ENCODE results near the gene FRG1. TPM values are rescaled to one million over a fixed set of nuclear protein-coding genes. Genes with fewer than 3 reads are reported as not detected.
"Not testable (repeated sequence)": the region's sequence is repeated elsewhere in the genome, so short reads cannot be mapped to it uniquely, and the experiment has no call there.

FRG1 gene
- total and polyA plus RNA-seq, 2 of the 8 experiments (the other 6 are each of a cell fraction or from before 2014, with no cell fraction given) = 6.2 to 31.8 TPM

DNA sequence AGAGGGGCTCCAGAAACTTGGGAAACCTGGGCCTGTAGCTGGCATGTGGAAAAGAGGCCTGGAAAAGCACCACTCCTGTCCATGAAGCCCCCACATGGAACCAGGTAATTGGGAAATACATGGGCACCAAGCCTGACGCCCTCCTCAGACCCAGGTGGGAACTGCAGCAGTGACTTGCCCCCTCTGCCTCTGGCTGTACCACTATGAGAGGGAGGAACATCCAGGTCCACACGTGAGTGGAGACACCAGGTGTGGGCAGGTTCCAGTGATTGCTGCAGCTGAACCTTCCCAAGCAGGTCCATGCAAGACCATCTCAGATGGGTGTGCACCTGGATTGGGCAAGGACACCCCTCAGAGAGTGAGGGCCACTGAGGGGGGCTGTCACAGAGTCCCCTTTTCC is 39.6 kb downstream of the FRG1 start:
- H4K8ac ChIP-seq (ENCODE audit: extremely low read depth, insufficient read depth, low read length); H3K36me3 ChIP-seq (ENCODE audit: control insufficient read depth in 2 of 4, insufficient read depth in 4 of 4, low read length in 3 of 4): not testable (repeated sequence)
- DNase-seq (ENCODE audit: low read depth in 1 of 2, low spot score in 2 of 2) = peak in 1 of 2 experiments; percentile 56

More for the DNA sequence above, 39.6 kb downstream of the FRG1 start:
- H2AFZ ChIP-seq (ENCODE audit: low read length); H3K4me2 ChIP-seq (ENCODE audit: insufficient read depth in 1 of 2, low read depth in 2 of 2, low read length in 2 of 2); H3K9me3 ChIP-seq (ENCODE audit: insufficient read depth in 2 of 2, low read depth in 1 of 2, low read length in 1 of 2); H2BK12ac ChIP-seq (ENCODE audit: low read depth, low read length); H2BK15ac ChIP-seq (ENCODE audit: low read length); H3K23me2 ChIP-seq (ENCODE audit: low read depth, low read length); CTCF ChIA-PET (ENCODE audit: partially characterized antibody); H3K9ac ChIP-seq (replicated peaks in 1 of 4; ENCODE audit: extremely low read depth in 1 of 4, low read depth in 3 of 4, low read length in 3 of 4); H2BK5ac ChIP-seq (ENCODE audit: low read depth, low read length); H3K27ac ChIP-seq (ENCODE audit: low read depth, low read length); H2AK5ac ChIP-seq (ENCODE audit: low read depth, low read length); H3K56ac ChIP-seq (replicated peaks; ENCODE audit: insufficient read length, low read depth, low read length); H3K4me1 ChIP-seq (replicated peaks in 1 of 4; ENCODE audit: control insufficient read depth in 3 of 4, insufficient read depth in 4 of 4, low read length in 3 of 4); H2BK120ac ChIP-seq (replicated peaks; ENCODE audit: low read depth, low read length); H3K4ac ChIP-seq (replicated peaks; ENCODE audit: insufficient read length, low read depth, low read length); H2BK20ac ChIP-seq (ENCODE audit: low read length); H3K18ac ChIP-seq (ENCODE audit: extremely low read depth, low read length); H4K5ac ChIP-seq (ENCODE audit: insufficient read length, low read depth, low read length); H4K91ac ChIP-seq (replicated peaks; ENCODE audit: insufficient read length, low read length); H3K79me1 ChIP-seq (ENCODE audit: low read depth, low read length); FAIRE-seq; H3K4me3 ChIP-seq (ENCODE audit: extremely low read depth in 1 of 4, insufficient read depth in 2 of 4, low read depth in 3 of 4, low read length in 4 of 4); POLR2A ChIA-PET (ENCODE audit: partially characterized antibody); H3K79me2 ChIP-seq (ENCODE audit: control insufficient read depth in 1 of 2, insufficient read depth in 2 of 2, low read length in 2 of 2); H3K14ac ChIP-seq (ENCODE audit: insufficient read length); H4K20me1 ChIP-seq (replicated peaks in 1 of 2; ENCODE audit: control insufficient read depth in 1 of 2, insufficient read depth in 2 of 2, low read length in 2 of 2); H3K23ac ChIP-seq (ENCODE audit: insufficient read length); H3K27me3 ChIP-seq (replicated peaks in 1 of 4; ENCODE audit: control insufficient read depth in 3 of 4, extremely low read depth in 1 of 4, insufficient read depth in 3 of 4, low read length in 3 of 4): not testable (repeated sequence)
- 50% methylated on average over 2 of the region's 2 CpGs; no CpG with 5 or more reads in 1 of the 2 experiments for WGBS, 2 experiments (ENCODE audit: extremely low coverage in 1 of 2, insufficient coverage in 1 of 2, insufficient read length in 1 of 2, insufficient replicate concordance in 2 of 2, low coverage in 1 of 2, low lambda C conversion rate in 2 of 2, missing lambda C conversion rate in 1 of 2)
- TF ChIP-seq, protein P1, sequence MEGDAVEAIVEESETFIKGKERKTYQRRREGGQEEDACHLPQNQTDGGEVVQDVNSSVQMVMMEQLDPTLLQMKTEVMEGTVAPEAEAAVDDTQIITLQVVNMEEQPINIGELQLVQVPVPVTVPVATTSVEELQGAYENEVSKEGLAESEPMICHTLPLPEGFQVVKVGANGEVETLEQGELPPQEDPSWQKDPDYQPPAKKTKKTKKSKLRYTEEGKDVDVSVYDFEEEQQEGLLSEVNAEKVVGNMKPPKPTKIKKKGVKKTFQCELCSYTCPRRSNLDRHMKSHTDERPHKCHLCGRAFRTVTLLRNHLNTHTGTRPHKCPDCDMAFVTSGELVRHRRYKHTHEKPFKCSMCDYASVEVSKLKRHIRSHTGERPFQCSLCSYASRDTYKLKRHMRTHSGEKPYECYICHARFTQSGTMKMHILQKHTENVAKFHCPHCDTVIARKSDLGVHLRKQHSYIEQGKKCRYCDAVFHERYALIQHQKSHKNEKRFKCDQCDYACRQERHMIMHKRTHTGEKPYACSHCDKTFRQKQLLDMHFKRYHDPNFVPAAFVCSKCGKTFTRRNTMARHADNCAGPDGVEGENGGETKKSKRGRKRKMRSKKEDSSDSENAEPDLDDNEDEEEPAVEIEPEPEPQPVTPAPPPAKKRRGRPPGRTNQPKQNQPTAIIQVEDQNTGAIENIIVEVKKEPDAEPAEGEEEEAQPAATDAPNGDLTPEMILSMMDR (IDR thresholded peaks at IDR 0.05; ENCODE audit: control extremely low read depth in 1 of 3, insufficient read depth in 1 of 3, low read depth in 1 of 3, low read length in 3 of 3) = peak in 2 of 3 experiments; percentile 35 to 49; a peak in 2 of 4 replicates
